ENCODE results near the gene B3GNT8. TPM values are rescaled to one million over a fixed set of nuclear protein-coding genes. Genes with fewer than 3 reads are reported as not detected.

Gene B3GNT8
- polyA plus RNA-seq, 1 of the 3 experiments (the other 2 are of a cell fraction): not detected

- H3K36me3 ChIP-seq (replicated peaks in 1 of 2; ENCODE audit: control insufficient read depth in 1 of 2, insufficient read depth in 2 of 2, low read length in 1 of 2): no peaks in the 10 kb centered on the region
- DNase-seq: no peak
Measured at GRCh38 chr19:41449865-41450178, 22.6 kb upstream of the B3GNT8 start.

GRCh38 chr19:41449079-41449864 is 22.1 kb upstream of the B3GNT8 start:
- peak overlapping the region; percentile 59; the same call in 1 of the 2 replicates for H3K4me2 ChIP-seq
- peak; percentile 89 for DNase-seq
- POLR2A ChIA-PET: interaction anchor here (0.9 to 1.2 kb wide), 2 partner anchors 10 to 114 kb away, joined by 3 read pairs; partner anchors contain the start of gene DMAC2
- CTCF ChIA-PET: interaction anchor here (0.5 to 6.6 kb wide), 35 partner anchors 8 to 400 kb away, joined by 3 to 184 read pairs (median 4); partner anchors contain the start of genes B3GNT8, B9D2, CEACAM21 and DMAC2
- no peak overlapping the region for H3K9ac ChIP-seq
- peak overlapping the region; percentile 71; the same call in 1 of the 2 replicates for H2AFZ ChIP-seq (ENCODE audit: low read depth)
- no peak overlapping the region for H3K27ac ChIP-seq (ENCODE audit: low read depth in 2 of 2, low read length in 1 of 2)
- no peaks in the 10 kb centered on the region for H3K9me3 ChIP-seq
- no peaks in the 10 kb centered on the region for H4K20me1 ChIP-seq (ENCODE audit: insufficient read depth)
- no peaks in the 10 kb centered on the region for H3F3A ChIP-seq (replicated peaks; ENCODE audit: insufficient read depth)
- H3K4me1 ChIP-seq (ENCODE audit: control insufficient read depth in 1 of 2, insufficient read depth in 2 of 2, low read depth in 1 of 2, low read length in 1 of 2): no peaks in the 10 kb centered on the region
- peak overlapping the region in 1 of 2 experiments; percentile 46; a peak in 1 of 4 replicates for H3K4me3 ChIP-seq (ENCODE audit: low read depth in 2 of 2, low read length in 1 of 2)
- H3K27me3 ChIP-seq (ENCODE audit: insufficient read depth): peaks cover 80% of the 10 kb centered on the region
- TF ChIP-seq RAD21 (IDR thresholded peaks at IDR 0.05; ENCODE audit: low read length): peak; percentile 79
- TF ChIP-seq CTCF (IDR thresholded peaks at IDR 0.05): peak; percentile 98
- TF ChIP-seq SIN3A (IDR thresholded peaks at IDR 0.05; ENCODE audit: borderline replicate concordance, low read depth, low read length): no peak
- TF ChIP-seq RCOR1 (IDR thresholded peaks at IDR 0.05; ENCODE audit: low read length): no peak
- TF ChIP-seq SMC3 (IDR thresholded peaks at IDR 0.05; ENCODE audit: low read depth, low read length): peak; percentile 95
- TF ChIP-seq REST (IDR thresholded peaks at IDR 0.05; ENCODE audit: low read depth, low read length): no peak
- TF ChIP-seq FOXJ3 (CRISPR knock-in tag; IDR thresholded peaks at IDR 0.05): no peak
- TF ChIP-seq POLR2AphosphoS5 (IDR thresholded peaks at IDR 0.05; ENCODE audit: low read depth, low read length): no peak
- H3K79me2 ChIP-seq (ENCODE audit: insufficient read depth): no peaks in the 10 kb centered on the region
- H3K36me3 ChIP-seq (replicated peaks in 1 of 2; ENCODE audit: control insufficient read depth in 1 of 2, insufficient read depth in 2 of 2, low read length in 1 of 2): no peaks in the 10 kb centered on the region
- H3K9me2 ChIP-seq: no peaks in the 10 kb centered on the region
- WGBS (ENCODE audit: low lambda C conversion rate): 3% methylated on average over 19 of the region's 22 CpGs

More at GRCh38 chr19:41449865-41450178, 22.6 kb upstream of the B3GNT8 start:
- no peak overlapping the region for H3K4me3 ChIP-seq (ENCODE audit: low read depth in 2 of 2, low read length in 1 of 2)
- H3K9ac ChIP-seq: no peak overlapping the region
- no peak overlapping the region for H3K4me2 ChIP-seq
- TF ChIP-seq RCOR1 (IDR thresholded peaks at IDR 0.05; ENCODE audit: low read length) (no peak), POLR2AphosphoS5 (IDR thresholded peaks at IDR 0.05; ENCODE audit: low read depth, low read length) (no peak), EZH2phosphoT487 (IDR thresholded peaks at IDR 0.05; ENCODE audit: borderline replicate concordance, low read depth) (no peak)
- 9% methylated on average over 3 of the region's 3 CpGs for WGBS (ENCODE audit: low lambda C conversion rate)
- no peaks in the 10 kb centered on the region for H3K9me3 ChIP-seq
- no peak overlapping the region for H2AFZ ChIP-seq (ENCODE audit: low read depth)
- ChIA-PET POLR2A (interaction anchor here (0.6 kb wide), 1 partner anchor 65 kb away, joined by 4 read pairs; no protein-coding TSS in a partner anchor), CTCF (interaction anchor here (0.5 to 6.6 kb wide), 17 partner anchors 10 to 400 kb away, joined by 3 to 184 read pairs (median 5); partner anchors contain the start of genes CEACAM21 and DMAC2)
- H3K27ac ChIP-seq (ENCODE audit: low read depth in 2 of 2, low read length in 1 of 2): no peak overlapping the region
- no peaks in the 10 kb centered on the region for H3K79me2 ChIP-seq (ENCODE audit: insufficient read depth)
- no peaks in the 10 kb centered on the region for H3F3A ChIP-seq (replicated peaks; ENCODE audit: insufficient read depth)
- no peaks in the 10 kb centered on the region for H4K20me1 ChIP-seq (ENCODE audit: insufficient read depth)
- H3K4me1 ChIP-seq (ENCODE audit: control insufficient read depth in 1 of 2, insufficient read depth in 2 of 2, low read depth in 1 of 2, low read length in 1 of 2): no peaks in the 10 kb centered on the region
- H3K9me2 ChIP-seq: no peaks in the 10 kb centered on the region
- peaks cover 81% of the 10 kb centered on the region for H3K27me3 ChIP-seq (ENCODE audit: insufficient read depth)
